Right lobe of liver (tissue), 6 donors: ENCODE measurements around the gene B3GNT7. TPM values are rescaled to one million over a fixed set of nuclear protein-coding genes. Genes with fewer than 3 reads are reported as not detected.

Experiments
- ATAC-seq, 4 donors: fragments of 200-7000 bp; cut with Tn5 transposase; one replicate each; pipeline ENCODE4 v1.9.1; 2020; ENCODE audit warnings: mild to moderate bottlenecking in 4 of 4, moderate library complexity in 4 of 4
- DNase-seq, 3 donors: peaks; one replicate each; pipeline ENCODE4 v3.0.0-alpha.2; 2020
- H3K27ac ChIP-seq, 3 donors: fragments of 200-600 bp; one replicate each; pipeline ENCODE4 v1.8.0; 2022
- H3K27me3 ChIP-seq, 2 donors: fragments of 200-600 bp; one replicate each; pipeline ENCODE4 v1.8.0; 2022
- H3K36me3 ChIP-seq, 4 donors: fragments of 200-600 bp; sonication (generic) in 1 of 4; one replicate each; pipeline versions ENCODE4 v1.5.1 to v1.8.0; 2017 to 2022; ENCODE audit warnings: control low read depth in 1 of 4
- H3K4me1 ChIP-seq, 4 donors: fragments of 200-600 bp; sonication (generic) in 1 of 4; one replicate each; pipeline versions ENCODE4 v1.5.1 to v1.8.0; 2017 to 2022; ENCODE audit warnings: control low read depth in 1 of 4
- H3K4me3 ChIP-seq, 3 donors: fragments of 200-600 bp; one replicate each; pipeline ENCODE4 v1.8.0; 2022
- H3K9me3 ChIP-seq, 4 donors: fragments of 200-600 bp; sonication (generic) in 1 of 4; one replicate each; pipeline versions ENCODE4 v1.5.1 to v1.8.0; 2017 to 2022; ENCODE audit warnings: control low read depth in 1 of 4
- CTCF ChIP-seq, 4 donors: fragments of 200-600 bp in 3 of 4; fragments of 450-650 bp in 1 of 4; IDR thresholded peaks; one replicate each; pipeline versions ENCODE4 v1.5.1 to v1.8.0; 2016 to 2022; ENCODE audit warnings: antibody characterized with exemption in 4 of 4, mild to moderate bottlenecking in 2 of 4
- POLR2A ChIP-seq: fragments of 450-650 bp; IDR thresholded peaks from one replicate; pipeline ENCODE4 v1.6.1; 2017; ENCODE audit warnings: antibody characterized with exemption, mild to moderate bottlenecking
- WGBS: methylation state at CpG from one replicate; pipeline ENCODE4 v1.1.6; 2018; ENCODE audit warnings: low coverage, low lambda C conversion rate; ENCODE audit not compliant: insufficient coverage; ENCODE audit errors: missing lambda C conversion rate; 5-methylcytosine and 5-hydroxymethylcytosine counted together
- intact Hi-C, 2 donors: fragments of 100-400 bp; cut with DNase I; formaldehyde crosslinking; loops; one replicate each; pipeline versions ENCODE4 v1.11.2 to v1.14.1; 2022
- total RNA-seq, 6 experiments: library from RNA; depleted of rRNA in 2 of 6; stranded (reverse); fragments of >200 nt in 2 of 6; fragmentation: NEBNext Ultra II Directional in 3 of 6; extraction: Animal tissue kit (Norgen Biotek cat#: 25700) in 3 of 6; gene quantifications; one replicate each; pipeline versions ENCODE4 v1.1.0 to v1.2.4, GENCODE V29; 2016 to 2023
- donor health status: DM: no; HTN: yes; CAD: no.
- donor health status: DM: no; HTN: no; CAD: no.
- donor health status: DM: no; HTN: no; CAD: no.
- donor health status: DM: no; HTN: yes; CAD: no.
- donor health status: DM: no; HTN: yes; CAD: no.

B3GNT7 gene
- total RNA-seq, 6 experiments from 2014 or later, result 0.73 to 5.3 (median 0.96) TPM

DNA sequence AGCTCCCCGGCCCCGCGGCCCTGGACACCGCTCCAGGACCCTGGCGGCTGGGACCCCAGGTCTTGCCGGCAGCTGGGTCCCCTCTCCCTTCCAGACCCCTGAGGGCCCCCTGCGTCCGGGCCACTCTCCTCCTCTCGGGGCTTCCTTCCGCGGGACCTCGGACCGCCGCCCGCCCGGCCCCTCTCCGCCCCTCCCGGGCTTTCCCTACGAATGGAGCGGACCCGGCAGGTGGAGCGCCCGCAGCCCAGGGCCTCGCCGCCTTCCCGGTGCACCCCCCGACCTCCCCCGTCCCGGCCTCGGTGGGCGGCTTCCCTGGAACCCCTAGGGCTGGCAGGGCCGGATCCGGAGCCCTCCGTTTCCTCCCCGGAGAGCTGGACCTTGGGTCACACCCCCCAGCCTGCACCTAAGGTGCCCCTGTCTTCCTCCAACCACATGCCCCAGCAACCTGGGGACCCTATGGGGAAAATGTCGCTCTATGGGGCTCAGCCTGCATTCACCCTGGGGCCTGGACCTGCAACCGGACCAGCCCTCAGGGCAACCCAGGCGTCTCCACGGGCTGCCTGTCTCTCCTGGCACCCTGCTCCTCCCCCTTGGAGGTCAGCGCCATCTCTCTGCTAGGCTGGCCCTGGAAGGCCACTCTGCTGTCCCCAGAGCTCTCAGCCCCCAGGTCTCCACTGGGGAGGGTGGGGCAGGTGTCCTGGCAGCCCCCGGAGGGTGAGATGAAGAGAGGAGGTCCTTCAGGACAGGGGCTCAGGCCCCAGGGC lies 730 bp downstream of the B3GNT7 start:
- Histone ChIP-seq H3K4me1 (peaks cover 0 to 6% (median 0%) of the 10 kb centered on the region in 4 donors), H3K27ac (no peak overlapping the region), H3K36me3 (no peaks in the 10 kb centered on the region), H3K27me3 (no peaks in the 10 kb centered on the region), H3K4me3 (peak overlapping the region; percentile 25 to 41 (median 26)), H3K9me3 (no peaks in the 10 kb centered on the region)
- TF ChIP-seq POLR2A, result no peak
- TF ChIP-seq CTCF (IDR thresholded peaks at IDR 0.05), result no peak
- ATAC-seq (no peak), DNase-seq (no peak)
- WGBS, result 0% methylated on average over 7 of the region's 41 CpGs
- intact Hi-C loops, result no loop called here

- Histone ChIP-seq H3K27ac (no peak overlapping the region), H3K9me3 (no peaks in the 10 kb centered on the region), H3K4me1 (peaks cover 0 to 6% (median 0%) of the 10 kb centered on the region in 4 donors), H3K27me3 (no peaks in the 10 kb centered on the region), H3K4me3 (no peak overlapping the region), H3K36me3 (no peaks in the 10 kb centered on the region)
- no peak for ATAC-seq
- DNase-seq, result peak in 1 of 3 donors; percentile 22
- no peak for TF ChIP-seq CTCF (IDR thresholded peaks at IDR 0.05)
- no peak for TF ChIP-seq POLR2A
- intact Hi-C loops, result no loop called here
- WGBS, result 62% methylated on average over 3 of the region's 22 CpGs
Measured at GRCh38 chr2:231397011-231397927, 1.8 kb downstream of the B3GNT7 start.

GRCh38 chr2:231397928-231398294 lies 2.4 kb downstream of the B3GNT7 start:
- TF ChIP-seq POLR2A (no peak), CTCF (IDR thresholded peaks at IDR 0.05) (no peak)
- Histone ChIP-seq H3K9me3 (no peaks in the 10 kb centered on the region), H3K36me3 (no peaks in the 10 kb centered on the region), H3K4me1 (peaks cover 0 to 6% (median 0%) of the 10 kb centered on the region in 4 donors), H3K27ac (no peak overlapping the region), H3K4me3 (no peak overlapping the region), H3K27me3 (no peaks in the 10 kb centered on the region)
- DNase-seq (peak in 1 of 3 donors; percentile 50), ATAC-seq (no peak)
- WGBS, result no CpG with 5 or more reads among the region's 28 CpGs
- intact Hi-C loops, result no loop called here

DNA sequence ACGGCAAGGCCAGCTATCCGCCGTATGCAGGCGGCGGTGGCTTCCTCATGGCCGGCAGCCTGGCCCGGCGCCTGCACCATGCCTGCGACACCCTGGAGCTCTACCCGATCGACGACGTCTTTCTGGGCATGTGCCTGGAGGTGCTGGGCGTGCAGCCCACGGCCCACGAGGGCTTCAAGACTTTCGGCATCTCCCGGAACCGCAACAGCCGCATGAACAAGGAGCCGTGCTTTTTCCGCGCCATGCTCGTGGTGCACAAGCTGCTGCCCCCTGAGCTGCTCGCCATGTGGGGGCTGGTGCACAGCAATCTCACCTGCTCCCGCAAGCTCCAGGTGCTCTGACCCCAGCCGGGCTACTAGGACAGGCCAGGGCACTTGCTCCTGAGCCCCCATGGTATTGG lies 3.1 kb downstream of the B3GNT7 start:
- DNase-seq (peak in 1 of 3 donors; percentile 45), ATAC-seq (no peak)
- TF ChIP-seq CTCF (IDR thresholded peaks at IDR 0.05), result no peak
- no peak for TF ChIP-seq POLR2A
- intact Hi-C loops, result no loop called here
- Histone ChIP-seq H3K4me3 (no peak overlapping the region), H3K36me3 (no peaks in the 10 kb centered on the region), H3K27me3 (no peaks in the 10 kb centered on the region), H3K9me3 (no peaks in the 10 kb centered on the region), H3K27ac (no peak overlapping the region), H3K4me1 (peaks cover 0 to 6% (median 0%) of the 10 kb centered on the region in 4 donors)
- no CpG with 5 or more reads among the region's 27 CpGs for WGBS
